A673 (cell line): ENCODE measurements around the gene P2RY1.

Experiments used
- EZH2 ChIP-seq: fragments of 200-600 bp; sonication (generic); IDR thresholded peaks from 2 replicates; pipeline ENCODE4 v1.6.1; 2017; ENCODE audit warnings: borderline replicate concordance, low read depth, mild to moderate bottlenecking, mixed read lengths, antibody characterized with exemption, low read length; ENCODE audit not compliant: poor library complexity, severe bottlenecking
- TF ChIP-seq, protein P1 (sequence below): fragments of 300-800, 200-600 bp; sonication (generic); conservative IDR thresholded peaks from 2 replicates; pipeline ENCODE4 v1.5.1; 2017; ENCODE audit warnings: low read depth, mild to moderate bottlenecking, antibody characterized with exemption, low read length, moderate library complexity, mixed read lengths

DNA sequence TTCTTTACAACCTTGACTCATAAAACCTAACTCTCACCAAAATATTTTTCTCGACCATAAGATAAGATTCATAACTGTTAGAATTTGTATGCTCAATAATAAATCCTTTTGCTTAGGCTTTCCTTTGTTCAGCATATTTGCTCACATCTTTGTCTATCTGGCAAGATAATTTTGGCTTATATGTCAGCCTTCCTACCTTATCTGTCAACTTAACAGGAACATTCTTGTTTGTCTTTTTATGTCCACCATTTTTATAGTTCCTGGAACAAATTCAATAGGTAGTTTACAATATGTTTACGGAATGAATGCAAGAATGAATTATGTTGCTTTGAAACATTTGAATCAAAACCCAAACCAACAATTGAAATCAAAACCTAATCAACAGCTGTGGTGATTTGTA, 41.0 kb upstream of the P2RY1 start:
- TF ChIP-seq, protein P1, sequence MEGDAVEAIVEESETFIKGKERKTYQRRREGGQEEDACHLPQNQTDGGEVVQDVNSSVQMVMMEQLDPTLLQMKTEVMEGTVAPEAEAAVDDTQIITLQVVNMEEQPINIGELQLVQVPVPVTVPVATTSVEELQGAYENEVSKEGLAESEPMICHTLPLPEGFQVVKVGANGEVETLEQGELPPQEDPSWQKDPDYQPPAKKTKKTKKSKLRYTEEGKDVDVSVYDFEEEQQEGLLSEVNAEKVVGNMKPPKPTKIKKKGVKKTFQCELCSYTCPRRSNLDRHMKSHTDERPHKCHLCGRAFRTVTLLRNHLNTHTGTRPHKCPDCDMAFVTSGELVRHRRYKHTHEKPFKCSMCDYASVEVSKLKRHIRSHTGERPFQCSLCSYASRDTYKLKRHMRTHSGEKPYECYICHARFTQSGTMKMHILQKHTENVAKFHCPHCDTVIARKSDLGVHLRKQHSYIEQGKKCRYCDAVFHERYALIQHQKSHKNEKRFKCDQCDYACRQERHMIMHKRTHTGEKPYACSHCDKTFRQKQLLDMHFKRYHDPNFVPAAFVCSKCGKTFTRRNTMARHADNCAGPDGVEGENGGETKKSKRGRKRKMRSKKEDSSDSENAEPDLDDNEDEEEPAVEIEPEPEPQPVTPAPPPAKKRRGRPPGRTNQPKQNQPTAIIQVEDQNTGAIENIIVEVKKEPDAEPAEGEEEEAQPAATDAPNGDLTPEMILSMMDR: no peak
- TF ChIP-seq EZH2: no peak
